Measurements from ENCODE around the gene CTTNBP2. TPM values are rescaled to one million over a fixed set of nuclear protein-coding genes. Genes with fewer than 3 reads are reported as not detected.

CTTNBP2 gene
- total and polyA plus RNA-seq, 2 of the 13 experiments (the other 11 are each of a cell fraction or from before 2014, with no cell fraction given) = not detected

GRCh38 chr7:117669818-117670217 lies 203.4 kb downstream of the CTTNBP2 start (continued):
- TF ChIP-seq RERE (CRISPR knock-in tag; IDR thresholded peaks at IDR 0.05; ENCODE audit: low read depth) = no peak

- no peak overlapping the region for H3K4me2 ChIP-seq (ENCODE audit: low read depth, low read length)
- no peak overlapping the region for H3K27ac ChIP-seq (ENCODE audit: extremely low read length, insufficient read depth, low read length)
- in situ Hi-C loops (cut with HindIII; ENCODE audit: extremely low pct_ligation_motif_present, low pct_unique_long_range_greater_than_20kb) (no loop called here), intact Hi-C loops (cut with micrococcal nuclease; ENCODE audit: unreplicated experiment) (no loop called here)
- no peaks in the 10 kb centered on the region for H3K36me3 ChIP-seq (replicated peaks in 1 of 2; ENCODE audit: control insufficient read depth in 1 of 2, insufficient read depth in 2 of 2, low read length in 2 of 2)
- FAIRE-seq = no peak
- ChIA-PET POLR2A (no interaction called here), CTCF (ENCODE audit: low intra/inter-chr PET ratio, low total read pairs) (no interaction called here)
- H2AFZ ChIP-seq (ENCODE audit: low read length) = no peak overlapping the region
- 3% methylated on average over 2 of the region's 2 CpGs for WGBS (ENCODE audit: low lambda C conversion rate)
- H3K4me3 ChIP-seq (replicated peaks in 1 of 3; ENCODE audit: insufficient read depth in 1 of 3, low read depth in 2 of 3, low read length in 3 of 3) = no peak overlapping the region
- H4K20me1 ChIP-seq (ENCODE audit: insufficient read depth, low read length) = no peaks in the 10 kb centered on the region
- BruUV-seq (replicated peaks) = no TSS peak
- no peaks in the 10 kb centered on the region for H3K9me3 ChIP-seq (ENCODE audit: low read length)
- no peaks in the 10 kb centered on the region for H3K79me2 ChIP-seq (ENCODE audit: insufficient read depth, low read length)
- ATAC-seq = no peak
- H3K9ac ChIP-seq (ENCODE audit: insufficient read depth, low read depth, low read length) = no peak overlapping the region
- DNase-seq (ENCODE audit: low spot score) = no peak
- H3K4me1 ChIP-seq (ENCODE audit: insufficient read depth, low read length) = no peaks in the 10 kb centered on the region
- no peaks in the 10 kb centered on the region for H3K27me3 ChIP-seq (ENCODE audit: control insufficient read depth in 1 of 2, insufficient read depth in 2 of 2, low read length in 2 of 2)
- TF ChIP-seq STAT5B (CRISPR knock-in tag; IDR thresholded peaks at IDR 0.05) (no peak), JDP2 (CRISPR knock-in tag; IDR thresholded peaks at IDR 0.05; ENCODE audit: borderline replicate concordance) (no peak), ZNF503 (CRISPR knock-in tag; IDR thresholded peaks at IDR 0.05) (no peak), ZFX (CRISPR knock-in tag; IDR thresholded peaks at IDR 0.05; ENCODE audit: low read depth) (no peak), ZNF879 (CRISPR knock-in tag; IDR thresholded peaks at IDR 0.05) (no peak), ZSCAN30 (CRISPR knock-in tag; IDR thresholded peaks at IDR 0.05) (no peak)
- TF ChIP-seq, protein P1, sequence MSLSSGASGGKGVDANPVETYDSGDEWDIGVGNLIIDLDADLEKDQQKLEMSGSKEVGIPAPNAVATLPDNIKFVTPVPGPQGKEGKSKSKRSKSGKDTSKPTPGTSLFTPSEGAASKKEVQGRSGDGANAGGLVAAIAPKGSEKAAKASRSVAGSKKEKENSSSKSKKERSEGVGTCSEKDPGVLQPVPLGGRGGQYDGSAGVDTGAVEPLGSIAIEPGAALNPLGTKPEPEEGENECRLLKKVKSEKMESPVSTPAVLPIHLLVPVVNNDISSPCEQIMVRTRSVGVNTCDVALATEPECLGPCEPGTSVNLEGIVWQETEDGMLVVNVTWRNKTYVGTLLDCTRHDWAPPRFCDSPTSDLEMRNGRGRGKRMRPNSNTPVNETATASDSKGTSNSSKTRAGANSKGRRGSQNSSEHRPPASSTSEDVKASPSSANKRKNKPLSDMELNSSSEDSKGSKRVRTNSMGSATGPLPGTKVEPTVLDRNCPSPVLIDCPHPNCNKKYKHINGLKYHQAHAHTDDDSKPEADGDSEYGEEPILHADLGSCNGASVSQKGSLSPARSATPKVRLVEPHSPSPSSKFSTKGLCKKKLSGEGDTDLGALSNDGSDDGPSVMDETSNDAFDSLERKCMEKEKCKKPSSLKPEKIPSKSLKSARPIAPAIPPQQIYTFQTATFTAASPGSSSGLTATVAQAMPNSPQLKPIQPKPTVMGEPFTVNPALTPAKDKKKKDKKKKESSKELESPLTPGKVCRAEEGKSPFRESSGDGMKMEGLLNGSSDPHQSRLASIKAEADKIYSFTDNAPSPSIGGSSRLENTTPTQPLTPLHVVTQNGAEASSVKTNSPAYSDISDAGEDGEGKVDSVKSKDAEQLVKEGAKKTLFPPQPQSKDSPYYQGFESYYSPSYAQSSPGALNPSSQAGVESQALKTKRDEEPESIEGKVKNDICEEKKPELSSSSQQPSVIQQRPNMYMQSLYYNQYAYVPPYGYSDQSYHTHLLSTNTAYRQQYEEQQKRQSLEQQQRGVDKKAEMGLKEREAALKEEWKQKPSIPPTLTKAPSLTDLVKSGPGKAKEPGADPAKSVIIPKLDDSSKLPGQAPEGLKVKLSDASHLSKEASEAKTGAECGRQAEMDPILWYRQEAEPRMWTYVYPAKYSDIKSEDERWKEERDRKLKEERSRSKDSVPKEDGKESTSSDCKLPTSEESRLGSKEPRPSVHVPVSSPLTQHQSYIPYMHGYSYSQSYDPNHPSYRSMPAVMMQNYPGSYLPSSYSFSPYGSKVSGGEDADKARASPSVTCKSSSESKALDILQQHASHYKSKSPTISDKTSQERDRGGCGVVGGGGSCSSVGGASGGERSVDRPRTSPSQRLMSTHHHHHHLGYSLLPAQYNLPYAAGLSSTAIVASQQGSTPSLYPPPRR (CRISPR knock-in tag; IDR thresholded peaks at IDR 0.05; ENCODE audit: borderline replicate concordance) = no peak
- TF ChIP-seq, protein P2, sequence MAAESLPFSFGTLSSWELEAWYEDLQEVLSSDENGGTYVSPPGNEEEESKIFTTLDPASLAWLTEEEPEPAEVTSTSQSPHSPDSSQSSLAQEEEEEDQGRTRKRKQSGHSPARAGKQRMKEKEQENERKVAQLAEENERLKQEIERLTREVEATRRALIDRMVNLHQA (CRISPR knock-in tag; IDR thresholded peaks at IDR 0.05) = no peak
Observed at GRCh38 chr7:117667456-117667855, 205.8 kb downstream of the CTTNBP2 start.

Measured in HepG2 (cell line).